Measurements from ENCODE around the gene TIAM1. TPM values are rescaled to one million over a fixed set of nuclear protein-coding genes. Genes with fewer than 3 reads are reported as not detected.

TIAM1 gene
- total RNA-seq, 1 donor = 16.3 TPM

DNA sequence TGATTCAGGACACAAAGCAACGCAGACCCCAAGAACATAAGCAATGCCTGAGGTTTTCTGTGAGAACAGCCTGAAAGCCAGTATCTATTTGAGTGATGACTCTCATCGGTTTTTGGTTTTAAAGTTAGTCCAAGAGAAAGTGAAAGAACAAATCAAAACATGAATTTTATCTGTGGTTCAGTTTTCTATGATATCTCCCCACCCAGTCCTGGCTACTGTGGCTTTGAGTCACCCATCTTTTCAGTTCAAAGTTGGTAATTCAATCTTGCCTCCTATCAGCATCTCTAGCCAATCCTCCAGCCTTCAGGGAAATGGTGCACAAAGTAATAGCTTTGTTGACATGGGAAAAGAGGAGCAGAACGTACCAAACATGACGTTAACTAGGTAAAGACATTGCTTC, 265.3 kb downstream of the TIAM1 start:
- peak; percentile 17 for DNase-seq (ENCODE audit: insufficient read length, low spot score, missing footprints)
- H2AFZ ChIP-seq (ENCODE audit: low read length) = no peak overlapping the region
- no peaks in the 10 kb centered on the region for H3K4me1 ChIP-seq (ENCODE audit: insufficient read depth, low read length)
- TF ChIP-seq, protein P1, sequence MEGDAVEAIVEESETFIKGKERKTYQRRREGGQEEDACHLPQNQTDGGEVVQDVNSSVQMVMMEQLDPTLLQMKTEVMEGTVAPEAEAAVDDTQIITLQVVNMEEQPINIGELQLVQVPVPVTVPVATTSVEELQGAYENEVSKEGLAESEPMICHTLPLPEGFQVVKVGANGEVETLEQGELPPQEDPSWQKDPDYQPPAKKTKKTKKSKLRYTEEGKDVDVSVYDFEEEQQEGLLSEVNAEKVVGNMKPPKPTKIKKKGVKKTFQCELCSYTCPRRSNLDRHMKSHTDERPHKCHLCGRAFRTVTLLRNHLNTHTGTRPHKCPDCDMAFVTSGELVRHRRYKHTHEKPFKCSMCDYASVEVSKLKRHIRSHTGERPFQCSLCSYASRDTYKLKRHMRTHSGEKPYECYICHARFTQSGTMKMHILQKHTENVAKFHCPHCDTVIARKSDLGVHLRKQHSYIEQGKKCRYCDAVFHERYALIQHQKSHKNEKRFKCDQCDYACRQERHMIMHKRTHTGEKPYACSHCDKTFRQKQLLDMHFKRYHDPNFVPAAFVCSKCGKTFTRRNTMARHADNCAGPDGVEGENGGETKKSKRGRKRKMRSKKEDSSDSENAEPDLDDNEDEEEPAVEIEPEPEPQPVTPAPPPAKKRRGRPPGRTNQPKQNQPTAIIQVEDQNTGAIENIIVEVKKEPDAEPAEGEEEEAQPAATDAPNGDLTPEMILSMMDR (IDR thresholded peaks at IDR 0.05; ENCODE audit: extremely low read depth, low read depth, low read length) = no peak
- no peaks in the 10 kb centered on the region for H3K27me3 ChIP-seq (ENCODE audit: insufficient read depth, low read length)
- H4K20me1 ChIP-seq (ENCODE audit: insufficient read depth, low read length) = no peaks in the 10 kb centered on the region
- H3K27ac ChIP-seq (ENCODE audit: low read depth, low read length) = no peak overlapping the region
- no peaks in the 10 kb centered on the region for H3K9me3 ChIP-seq (ENCODE audit: low read depth, low read length)
- no peak overlapping the region for H3K4me3 ChIP-seq (ENCODE audit: insufficient read depth, low read length)
- no peak overlapping the region for H3K4me2 ChIP-seq (ENCODE audit: insufficient read depth, low read length)
- H3K79me2 ChIP-seq (ENCODE audit: insufficient read depth, low read length) = no peaks in the 10 kb centered on the region
- H3K36me3 ChIP-seq (ENCODE audit: insufficient read depth, low read length) = no peaks in the 10 kb centered on the region

DNA sequence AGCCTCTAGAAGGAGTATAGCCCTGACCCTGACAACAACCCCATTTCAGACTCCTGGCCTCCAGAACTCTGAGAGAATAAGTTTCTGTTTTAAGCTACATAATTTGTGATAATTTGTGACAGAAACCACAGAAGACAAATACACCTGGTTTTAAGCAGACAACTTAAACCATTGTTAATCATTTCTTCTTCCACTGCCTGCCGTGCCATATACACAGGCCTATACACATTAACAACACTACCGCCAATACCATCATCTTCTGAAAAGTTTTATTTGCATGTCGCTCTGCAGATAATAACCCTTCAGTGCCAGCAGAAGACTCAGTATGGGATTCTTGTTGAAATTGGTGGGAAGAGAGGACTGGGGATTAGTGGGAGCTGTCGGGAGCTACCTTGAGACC, 265.8 kb downstream of the TIAM1 start:
- Histone ChIP-seq H3K4me3 (ENCODE audit: insufficient read depth, low read length) (no peak overlapping the region), H4K20me1 (ENCODE audit: insufficient read depth, low read length) (no peaks in the 10 kb centered on the region), H3K27me3 (ENCODE audit: insufficient read depth, low read length) (no peaks in the 10 kb centered on the region), H3K4me2 (ENCODE audit: insufficient read depth, low read length) (no peak overlapping the region), H3K27ac (ENCODE audit: low read depth, low read length) (no peak overlapping the region), H3K4me1 (ENCODE audit: insufficient read depth, low read length) (no peaks in the 10 kb centered on the region), H3K9me3 (ENCODE audit: low read depth, low read length) (no peaks in the 10 kb centered on the region), H2AFZ (ENCODE audit: low read length) (no peak overlapping the region), H3K36me3 (ENCODE audit: insufficient read depth, low read length) (no peaks in the 10 kb centered on the region), H3K79me2 (ENCODE audit: insufficient read depth, low read length) (no peaks in the 10 kb centered on the region)
- TF ChIP-seq, protein P1 (IDR thresholded peaks at IDR 0.05; ENCODE audit: extremely low read depth, low read depth, low read length) = no peak
- no peak for DNase-seq (ENCODE audit: insufficient read length, low spot score, missing footprints)

DNA sequence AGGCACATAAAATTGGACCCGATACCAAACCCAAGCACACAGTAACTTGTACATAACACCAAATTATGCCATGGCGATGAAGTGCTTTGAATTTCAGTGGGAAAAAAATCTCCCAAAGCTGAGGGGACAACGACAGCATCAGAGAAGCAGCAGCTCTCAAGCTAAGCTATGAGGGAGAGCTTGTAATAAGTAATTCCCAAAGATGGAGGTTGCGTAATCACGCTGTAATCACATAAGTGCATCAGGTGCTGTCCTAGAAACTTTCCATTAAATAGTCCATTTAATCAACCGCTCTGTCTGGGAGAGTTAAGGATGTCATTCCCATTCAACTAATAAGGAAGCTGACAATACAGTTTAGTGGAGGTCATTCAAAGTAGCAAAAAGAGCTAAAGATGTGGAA, 268.2 kb downstream of the TIAM1 start:
- no peak overlapping the region for H3K4me3 ChIP-seq (ENCODE audit: insufficient read depth, low read length)
- no peaks in the 10 kb centered on the region for H4K20me1 ChIP-seq (ENCODE audit: insufficient read depth, low read length)
- H3K4me2 ChIP-seq (ENCODE audit: insufficient read depth, low read length) = no peak overlapping the region
- H3K9me3 ChIP-seq (ENCODE audit: low read depth, low read length) = no peaks in the 10 kb centered on the region
- no peaks in the 10 kb centered on the region for H3K27me3 ChIP-seq (ENCODE audit: insufficient read depth, low read length)
- no peak overlapping the region for H3K27ac ChIP-seq (ENCODE audit: low read depth, low read length)
- H3K36me3 ChIP-seq (ENCODE audit: insufficient read depth, low read length) = no peaks in the 10 kb centered on the region
- no peaks in the 10 kb centered on the region for H3K4me1 ChIP-seq (ENCODE audit: insufficient read depth, low read length)
- H2AFZ ChIP-seq (ENCODE audit: low read length) = no peak overlapping the region
- no peaks in the 10 kb centered on the region for H3K79me2 ChIP-seq (ENCODE audit: insufficient read depth, low read length)
- TF ChIP-seq, protein P1 (IDR thresholded peaks at IDR 0.05; ENCODE audit: extremely low read depth, low read depth, low read length) = no peak
- DNase-seq (ENCODE audit: insufficient read length, low spot score, missing footprints) = peak; percentile 18

DNA sequence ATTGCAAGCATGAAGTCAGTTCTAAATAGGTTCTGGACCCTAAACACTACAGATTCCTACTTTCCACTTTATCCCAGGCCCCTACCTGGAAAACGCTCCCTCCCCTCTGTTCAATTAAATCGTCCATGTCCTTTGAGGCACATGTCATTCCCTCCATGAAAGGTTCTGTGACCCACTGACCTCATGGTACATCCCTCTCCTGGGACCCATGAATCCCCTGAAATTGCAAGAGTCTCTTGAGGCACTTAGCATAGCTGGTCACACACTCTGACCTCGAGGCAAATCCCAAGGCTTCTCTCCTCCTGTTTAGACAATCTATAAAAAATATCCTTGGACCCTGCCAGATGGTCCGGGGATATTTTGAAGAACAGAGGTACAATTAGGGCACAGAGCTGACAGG, 271.5 kb downstream of the TIAM1 start:
- H3K4me1 ChIP-seq (ENCODE audit: insufficient read depth, low read length) = no peaks in the 10 kb centered on the region
- no peak for DNase-seq (ENCODE audit: insufficient read length, low spot score, missing footprints)
- no peak overlapping the region for H3K4me3 ChIP-seq (ENCODE audit: insufficient read depth, low read length)
- H3K4me2 ChIP-seq (ENCODE audit: insufficient read depth, low read length) = no peak overlapping the region
- TF ChIP-seq, protein P1 (IDR thresholded peaks at IDR 0.05; ENCODE audit: extremely low read depth, low read depth, low read length) = no peak
- no peak overlapping the region for H2AFZ ChIP-seq (ENCODE audit: low read length)
- no peaks in the 10 kb centered on the region for H3K27me3 ChIP-seq (ENCODE audit: insufficient read depth, low read length)
- no peaks in the 10 kb centered on the region for H4K20me1 ChIP-seq (ENCODE audit: insufficient read depth, low read length)
- no peak overlapping the region for H3K27ac ChIP-seq (ENCODE audit: low read depth, low read length)
- H3K9me3 ChIP-seq (ENCODE audit: low read depth, low read length) = no peaks in the 10 kb centered on the region
- H3K79me2 ChIP-seq (ENCODE audit: insufficient read depth, low read length) = no peaks in the 10 kb centered on the region
- H3K36me3 ChIP-seq (ENCODE audit: insufficient read depth, low read length) = no peaks in the 10 kb centered on the region
